Left ventricle myocardium inferior (tissue), 1 donor: ENCODE data around the gene SERP2. TPM values are rescaled to one million over a fixed set of nuclear protein-coding genes. Genes with fewer than 3 reads are reported as not detected.

ENCODE experiments used
- DNase-seq: peaks from one replicate; pipeline ENCODE4 v3.0.0-alpha.2; 2020
- H3K27ac ChIP-seq: fragments of 200-600 bp; replicated peaks from 2 replicates; pipeline ENCODE4 v1.8.0; 2021
- H3K27me3 ChIP-seq: fragments of 200-600 bp; 2 replicates; pipeline ENCODE4 v1.8.0; 2021; ENCODE audit warnings: low read depth
- H3K36me3 ChIP-seq: fragments of 200-600 bp; 2 replicates; pipeline ENCODE4 v1.8.0; 2021
- H3K4me1 ChIP-seq: fragments of 200-600 bp; 2 replicates; pipeline ENCODE4 v1.8.0; 2021
- H3K4me3 ChIP-seq: fragments of 200-600 bp; 2 replicates; pipeline ENCODE4 v1.8.0; 2021; ENCODE audit warnings: mild to moderate bottlenecking, moderate library complexity
- H3K9me3 ChIP-seq: fragments of 200-600 bp; replicated peaks from 2 replicates; pipeline ENCODE4 v1.8.0; 2021
- CTCF ChIP-seq: fragments of 200-600 bp; IDR thresholded peaks from 2 replicates; pipeline ENCODE4 v1.8.0; 2021; ENCODE audit warnings: antibody characterized with exemption, mild to moderate bottlenecking, borderline replicate concordance
- intact Hi-C: fragments of 100-400 bp; cut with micrococcal nuclease; formaldehyde crosslinking; loops from one replicate; pipeline ENCODE4 v1.11.0; 2022
- total RNA-seq: library from RNA; stranded (reverse); fragmentation: NEBNext Ultra II Directional; extraction: Animal tissue kit (Norgen Biotek cat#: 25700); gene quantifications from one replicate; pipeline ENCODE4 v1.2.1, GENCODE V29; 2021
- donor health status: DM: no; HTN: yes; CAD: no; lungs with severe emphysema.

Gene SERP2
- total RNA-seq, 1 donor from 2014 or later: 13.0 TPM

GRCh38 chr13:44373247-44373600 is 400 bp upstream of the SERP2 start:
- H3K27me3 ChIP-seq: no peaks in the 10 kb centered on the region
- no peaks in the 10 kb centered on the region for H3K36me3 ChIP-seq
- H3K9me3 ChIP-seq: no peaks in the 10 kb centered on the region
- H3K27ac ChIP-seq: peak overlapping the region; percentile 73
- intact Hi-C loops: no loop called here
- DNase-seq: no peak
- H3K4me1 ChIP-seq: peaks cover 21% of the 10 kb centered on the region
- no peak for TF ChIP-seq CTCF
- peak overlapping the region; percentile 85 for H3K4me3 ChIP-seq

DNA sequence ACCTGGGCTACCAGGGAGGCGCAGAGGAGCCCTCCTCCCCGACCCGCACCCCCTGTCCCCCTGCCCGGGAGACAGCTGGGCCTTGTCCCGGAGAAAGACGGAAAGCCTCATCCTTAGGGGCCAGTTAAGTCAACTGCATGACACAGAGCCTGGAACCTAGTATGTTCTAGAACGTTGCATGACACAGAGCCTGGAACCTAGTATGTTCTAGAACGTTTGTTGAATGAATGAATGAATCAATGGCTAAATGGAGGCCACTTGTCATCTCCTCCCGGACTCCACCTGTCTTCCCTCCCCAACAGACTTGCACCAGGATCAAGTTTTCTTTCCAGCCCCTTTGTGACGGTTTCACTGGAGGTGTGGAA is 706 bp downstream of the SERP2 start:
- TF ChIP-seq CTCF: no peak
- Histone ChIP-seq H3K9me3 (no peaks in the 10 kb centered on the region), H3K4me1 (peaks cover 17% of the 10 kb centered on the region), H3K4me3 (peak overlapping the region; percentile 85), H3K27me3 (no peaks in the 10 kb centered on the region), H3K36me3 (no peaks in the 10 kb centered on the region), H3K27ac (peak overlapping the region; percentile 73)
- intact Hi-C loops: no loop called here
- DNase-seq: no peak

DNA sequence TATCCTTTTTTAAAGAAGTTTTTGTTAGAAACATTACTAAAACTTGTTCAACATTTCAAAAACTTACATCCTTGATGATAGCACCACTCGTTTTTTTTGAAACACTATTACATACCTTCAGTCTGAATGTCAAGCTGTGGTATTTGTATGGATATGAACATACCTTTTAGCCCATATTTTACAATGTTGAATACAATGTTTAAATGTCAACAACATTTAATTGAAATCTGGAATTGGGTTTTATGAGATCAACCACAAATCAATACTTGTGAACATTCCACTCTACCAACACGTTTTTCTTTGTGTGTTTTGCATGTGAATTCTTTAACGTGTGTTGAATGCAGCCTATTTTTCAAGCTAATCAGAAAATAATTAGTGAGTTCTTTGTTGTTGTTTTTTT is 4.7 kb downstream of the SERP2 start:
- intact Hi-C loops: no loop called here
- TF ChIP-seq CTCF: no peak

DNA sequence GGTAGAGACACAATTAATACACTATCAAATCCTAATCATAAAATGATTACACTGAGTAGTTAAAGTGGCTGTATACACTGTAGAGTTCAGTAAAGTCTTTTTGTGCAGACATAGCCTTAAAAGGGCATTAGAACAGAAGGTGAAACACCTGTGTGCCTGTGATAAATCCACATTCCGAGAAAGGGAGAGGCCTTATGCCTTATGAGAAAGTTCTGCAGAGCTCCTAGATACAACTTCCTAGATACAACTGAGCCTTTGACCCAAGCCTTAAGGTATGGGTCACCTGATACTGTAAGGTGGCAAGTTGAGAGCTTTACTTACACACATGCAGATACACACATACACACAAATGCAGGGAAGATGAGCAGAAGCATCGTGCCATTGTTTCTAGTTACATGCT is 6.3 kb downstream of the SERP2 start:
- Histone ChIP-seq H3K27ac (no peak overlapping the region), H3K4me1 (peaks cover 20% of the 10 kb centered on the region), H3K36me3 (peaks cover 9% of the 10 kb centered on the region), H3K9me3 (no peaks in the 10 kb centered on the region), H3K4me3 (no peak overlapping the region), H3K27me3 (no peaks in the 10 kb centered on the region)
- no peak for TF ChIP-seq CTCF
- intact Hi-C loops: no loop called here
- DNase-seq: no peak

More for the DNA sequence above, 4.7 kb downstream of the SERP2 start:
- H3K27ac ChIP-seq: no peak overlapping the region
- H3K4me1 ChIP-seq: peaks cover 19% of the 10 kb centered on the region
- H3K36me3 ChIP-seq: peaks cover 9% of the 10 kb centered on the region
- no peaks in the 10 kb centered on the region for H3K9me3 ChIP-seq
- no peak overlapping the region for H3K4me3 ChIP-seq
- no peak for DNase-seq
- H3K27me3 ChIP-seq: no peaks in the 10 kb centered on the region

DNA sequence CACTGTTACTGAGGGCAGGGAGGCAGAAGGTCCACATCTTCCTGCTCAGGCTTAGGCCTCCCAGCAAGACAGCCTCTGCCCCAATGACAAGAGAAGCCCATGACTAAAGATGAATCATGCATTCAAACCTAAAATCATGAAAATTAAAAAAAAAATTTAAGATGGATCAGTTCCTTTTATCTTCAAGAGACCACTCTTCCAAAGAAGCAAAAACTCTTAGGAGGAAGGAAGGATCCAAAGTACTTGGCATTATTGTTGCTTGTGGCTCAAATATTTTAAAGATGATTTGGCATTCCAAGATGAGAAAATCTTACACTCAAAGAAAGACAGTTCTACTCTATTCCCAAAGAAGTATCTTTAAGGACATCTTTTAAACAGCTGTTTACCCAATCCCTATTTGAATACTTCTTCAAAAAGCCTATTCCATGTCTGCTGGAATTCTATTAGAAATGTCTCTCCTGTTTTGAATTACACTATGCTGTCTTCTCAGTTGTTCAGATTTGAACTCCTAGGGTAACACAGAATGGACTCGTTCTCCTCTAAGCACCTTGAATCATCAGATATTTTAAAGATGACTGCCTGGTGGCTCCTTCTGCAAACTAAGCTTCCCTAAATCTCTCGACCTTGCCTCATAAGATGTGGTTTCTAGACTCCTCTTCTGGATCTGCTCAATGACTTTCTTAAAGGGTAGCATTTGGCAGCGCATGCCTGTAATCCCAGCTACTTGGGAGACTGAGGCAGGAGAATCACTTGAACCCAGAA is 7.0 kb downstream of the SERP2 start:
- TF ChIP-seq CTCF: no peak
- no peak for DNase-seq
- Histone ChIP-seq H3K4me1 (peaks cover 27% of the 10 kb centered on the region), H3K4me3 (no peak overlapping the region), H3K27ac (no peak overlapping the region), H3K36me3 (peaks cover 9% of the 10 kb centered on the region), H3K9me3 (no peaks in the 10 kb centered on the region), H3K27me3 (no peaks in the 10 kb centered on the region)
- intact Hi-C loops: no loop called here
